ENCODE measurements around the gene SERF2. TPM values are rescaled to one million over a fixed set of nuclear protein-coding genes. Genes with fewer than 3 reads are reported as not detected.
A peak's percentile ranks its signal among the peaks of the same experiment; 100 is the strongest.

SERF2 gene
- total and polyA plus RNA-seq, 2 of the 13 experiments (the other 11 are each of a cell fraction or from before 2014, with no cell fraction given): 811 to 1,257 TPM

- ATAC-seq: peak; percentile 94
- Histone ChIP-seq H4K20me1 (ENCODE audit: insufficient read depth, low read length) (no peaks in the 10 kb centered on the region), H3K4me1 (ENCODE audit: insufficient read depth, low read length) (peaks cover 55% of the 10 kb centered on the region), H3K9me3 (ENCODE audit: low read length) (no peaks in the 10 kb centered on the region), H2AFZ (ENCODE audit: low read length) (peak within 1 kb of the TSS; percentile 94), H3K4me3 (replicated peaks in 1 of 3; ENCODE audit: insufficient read depth in 1 of 3, low read depth in 2 of 3, low read length in 3 of 3) (peak within 1 kb of the TSS; percentile 83 to 90 (median 84)), H3K4me2 (ENCODE audit: low read depth, low read length) (peak within 1 kb of the TSS; percentile 92), H3K79me2 (ENCODE audit: insufficient read depth, low read length) (peaks cover 43% of the 10 kb centered on the region), H3K27me3 (ENCODE audit: control insufficient read depth in 1 of 2, insufficient read depth in 2 of 2, low read length in 2 of 2) (no peaks in the 10 kb centered on the region; a peak in 1 of 5 replicates), H3K9ac (ENCODE audit: insufficient read depth, low read depth, low read length) (peak within 1 kb of the TSS; percentile 94), H3K36me3 (replicated peaks in 1 of 2; ENCODE audit: control insufficient read depth in 1 of 2, insufficient read depth in 2 of 2, low read length in 2 of 2) (no peaks in the 10 kb centered on the region; a peak in 1 of 5 replicates), H3K27ac (ENCODE audit: extremely low read length, insufficient read depth, low read length) (peak within 1 kb of the TSS; percentile 82)
- ChIA-PET CTCF (ENCODE audit: low intra/inter-chr PET ratio, low total read pairs) (no interaction called here), POLR2A (interaction anchor here (0.6 to 4.2 kb wide), 10 partner anchors 9 to 603 kb away, joined by 3 to 30 read pairs (median 5); partner anchors contain the start of genes CTDSPL2, ELL3, HYPK and SERF2)
- BruUV-seq (replicated peaks): TSS peak; percentile 92
- 14% methylated on average over 46 of the region's 46 CpGs for WGBS (ENCODE audit: low lambda C conversion rate)
- FAIRE-seq: peak; percentile 99
- intact Hi-C loops (cut with micrococcal nuclease; ENCODE audit: unreplicated experiment) (no loop called here), in situ Hi-C loops (cut with HindIII; ENCODE audit: extremely low pct_ligation_motif_present, low pct_unique_long_range_greater_than_20kb) (no loop called here)
- peak; percentile 93 for DNase-seq (ENCODE audit: low spot score)
- TF ChIP-seq ZNF367 (CRISPR knock-in tag; IDR thresholded peaks at IDR 0.05; ENCODE audit: borderline replicate concordance): no peak
- 0 out of 2 replicates have a peak, but pooled peaks have one; percentile 29 for TF ChIP-seq ZNF598 (CRISPR knock-in tag; IDR thresholded peaks at IDR 0.05; ENCODE audit: borderline replicate concordance)
- no peak for TF ChIP-seq ZNF383 (CRISPR knock-in tag; IDR thresholded peaks at IDR 0.05; ENCODE audit: borderline replicate concordance)
- TF ChIP-seq FOXC1 (CRISPR knock-in tag; IDR thresholded peaks at IDR 0.05; ENCODE audit: borderline replicate concordance): 0 out of 2 replicates have a peak, but pooled peaks have one; percentile 45
- no peak for TF ChIP-seq SNAPC4 (CRISPR knock-in tag; IDR thresholded peaks at IDR 0.05)
- peak; percentile 93 for TF ChIP-seq ATF6 (CRISPR knock-in tag; conservative IDR thresholded peaks at IDR 0.05)
- TF ChIP-seq ZFYVE20 (CRISPR knock-in tag; IDR thresholded peaks at IDR 0.05; ENCODE audit: borderline replicate concordance, low read depth): no peak
- peak; percentile 96 for TF ChIP-seq ZNF792 (CRISPR knock-in tag; IDR thresholded peaks at IDR 0.05)
- peak; percentile 83 for TF ChIP-seq TARDBP (CRISPR knock-in tag; IDR thresholded peaks at IDR 0.05)
- TF ChIP-seq, protein P1, sequence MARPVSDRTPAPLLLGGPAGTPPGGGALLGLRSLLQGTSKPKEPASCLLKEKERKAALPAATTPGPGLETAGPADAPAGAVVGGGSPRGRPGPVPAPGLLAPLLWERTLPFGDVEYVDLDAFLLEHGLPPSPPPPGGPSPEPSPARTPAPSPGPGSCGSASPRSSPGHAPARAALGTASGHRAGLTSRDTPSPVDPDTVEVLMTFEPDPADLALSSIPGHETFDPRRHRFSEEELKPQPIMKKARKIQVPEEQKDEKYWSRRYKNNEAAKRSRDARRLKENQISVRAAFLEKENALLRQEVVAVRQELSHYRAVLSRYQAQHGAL (CRISPR knock-in tag; IDR thresholded peaks at IDR 0.05; ENCODE audit: not compliant biosample characterization): peak; percentile 44
- TF ChIP-seq ZNF44 (CRISPR knock-in tag; IDR thresholded peaks at IDR 0.05): no peak
- TF ChIP-seq BCL6 (CRISPR knock-in tag; IDR thresholded peaks at IDR 0.05): no peak
- TF ChIP-seq KDM4B (CRISPR knock-in tag; IDR thresholded peaks at IDR 0.05): no peak; the same call in 1 of the 2 replicates
- no peak for TF ChIP-seq ZNF703 (CRISPR knock-in tag; IDR thresholded peaks at IDR 0.05; ENCODE audit: borderline replicate concordance)
Observed at GRCh38 chr15:43824302-43825246, 32.5 kb downstream of the SERF2 start, which contains the start of gene MFAP1. TSS of gene MFAP1 (minus strand) at chr15:43824690. CDS start at chr15:43824569, 121 bp downstream.

Measured in HepG2 (cell line).